Fibroblast of villous mesenchyme (primary cell): ENCODE data around the gene RDH14. TPM values are rescaled to one million over a fixed set of nuclear protein-coding genes. Genes with fewer than 3 reads are reported as not detected.

Experiments
- DNase-seq: peaks from one replicate; pipeline ENCODE4 v3.0.0-alpha.2; 2010; ENCODE audit warnings: low read depth
- H3K4me3 ChIP-seq: 2 replicates; pipeline ENCODE4 v1.5.1; 2011; ENCODE audit warnings: low read depth, mild to moderate bottlenecking, low read length
- small RNA-seq: library from RNA; depleted of rRNA; stranded (forward); fragments of <200 nt; gene quantifications from one replicate; pipeline ENCODE3, GENCODE V24; 2012
- total RNA-seq: library from RNA; depleted of rRNA; stranded (reverse); fragments of >200 nt; gene quantifications from 2 replicates; pipeline ENCODE4 v1.2.3, GENCODE V29; 2012
- TF ChIP-seq, protein P1 (sequence below): IDR thresholded peaks from 2 replicates; pipeline ENCODE4 v1.5.1; 2012; ENCODE audit warnings: low read depth, mild to moderate bottlenecking, low read length; ENCODE audit not compliant: insufficient read depth

RDH14 gene
- total RNA-seq, 1 donor = 17.7 TPM

DNA sequence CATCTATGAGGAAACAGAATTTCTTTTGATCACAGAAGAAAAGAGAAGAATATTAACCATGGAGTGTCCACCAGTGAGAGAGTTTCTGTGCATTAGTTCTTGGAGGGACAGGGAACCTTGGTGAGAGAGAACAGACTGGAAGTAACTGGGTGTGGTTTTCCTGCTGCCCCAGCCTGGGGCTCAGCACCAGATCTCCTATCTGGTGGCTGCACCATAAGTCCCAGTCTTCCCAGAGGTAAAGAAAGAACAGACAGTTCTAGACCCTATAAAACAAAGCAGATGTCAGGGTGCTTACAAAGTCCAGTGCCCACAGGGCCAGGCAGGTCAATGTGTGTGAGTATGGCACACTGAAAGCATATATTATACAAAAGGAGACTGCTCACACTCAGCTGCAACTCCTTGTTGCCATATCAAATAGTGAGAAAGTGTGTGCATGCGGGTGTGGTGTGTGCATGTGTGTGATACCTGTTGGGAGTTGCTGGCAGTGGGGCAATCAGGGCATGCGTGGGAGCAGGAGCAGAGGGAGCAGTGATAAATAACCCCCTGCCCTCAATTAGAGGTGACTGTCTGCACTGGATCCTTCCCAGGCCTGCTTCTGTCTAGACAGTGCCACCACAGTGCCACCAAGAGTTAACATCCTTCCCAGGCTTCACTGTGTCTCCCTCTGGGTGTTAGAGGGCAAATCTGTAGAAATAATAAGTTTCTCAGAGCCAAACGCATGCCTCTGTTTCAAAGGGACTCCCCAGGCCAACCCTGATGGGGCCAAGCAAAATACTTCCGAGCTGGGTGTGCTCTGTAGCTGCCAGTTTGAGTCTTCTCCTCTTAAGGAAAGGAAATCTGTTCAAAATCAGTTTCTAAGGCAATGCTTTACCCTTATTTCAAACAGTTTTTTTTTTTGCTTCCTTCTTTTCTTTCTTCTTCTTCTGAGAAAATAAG lies 45.7 kb downstream of the RDH14 start:
- TF ChIP-seq, protein P1, sequence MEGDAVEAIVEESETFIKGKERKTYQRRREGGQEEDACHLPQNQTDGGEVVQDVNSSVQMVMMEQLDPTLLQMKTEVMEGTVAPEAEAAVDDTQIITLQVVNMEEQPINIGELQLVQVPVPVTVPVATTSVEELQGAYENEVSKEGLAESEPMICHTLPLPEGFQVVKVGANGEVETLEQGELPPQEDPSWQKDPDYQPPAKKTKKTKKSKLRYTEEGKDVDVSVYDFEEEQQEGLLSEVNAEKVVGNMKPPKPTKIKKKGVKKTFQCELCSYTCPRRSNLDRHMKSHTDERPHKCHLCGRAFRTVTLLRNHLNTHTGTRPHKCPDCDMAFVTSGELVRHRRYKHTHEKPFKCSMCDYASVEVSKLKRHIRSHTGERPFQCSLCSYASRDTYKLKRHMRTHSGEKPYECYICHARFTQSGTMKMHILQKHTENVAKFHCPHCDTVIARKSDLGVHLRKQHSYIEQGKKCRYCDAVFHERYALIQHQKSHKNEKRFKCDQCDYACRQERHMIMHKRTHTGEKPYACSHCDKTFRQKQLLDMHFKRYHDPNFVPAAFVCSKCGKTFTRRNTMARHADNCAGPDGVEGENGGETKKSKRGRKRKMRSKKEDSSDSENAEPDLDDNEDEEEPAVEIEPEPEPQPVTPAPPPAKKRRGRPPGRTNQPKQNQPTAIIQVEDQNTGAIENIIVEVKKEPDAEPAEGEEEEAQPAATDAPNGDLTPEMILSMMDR = no peak
- peak; percentile 59 for DNase-seq
- H3K4me3 ChIP-seq = no peak overlapping the region

DNA sequence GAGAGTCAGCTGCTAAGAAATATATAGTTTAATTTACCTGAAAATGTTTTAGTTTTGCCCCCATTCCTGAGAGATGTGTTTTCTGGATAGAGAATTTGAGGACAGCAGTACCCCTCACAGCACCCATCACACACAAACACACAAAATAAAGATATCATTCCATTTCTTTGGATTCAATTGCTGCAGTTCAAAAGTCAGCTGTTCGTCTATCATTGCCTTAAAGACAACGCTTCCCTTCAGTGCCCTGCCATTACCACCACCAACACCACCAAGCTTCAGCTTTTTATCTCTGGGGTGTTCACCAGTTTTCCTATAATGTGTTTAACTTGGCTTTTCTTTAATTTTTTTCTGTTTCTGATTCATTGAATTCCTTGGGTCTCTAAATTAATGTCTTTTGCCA lies 49.7 kb downstream of the RDH14 start:
- no peak for DNase-seq
- H3K4me3 ChIP-seq = no peak overlapping the region
- TF ChIP-seq, protein P1 = no peak

DNA sequence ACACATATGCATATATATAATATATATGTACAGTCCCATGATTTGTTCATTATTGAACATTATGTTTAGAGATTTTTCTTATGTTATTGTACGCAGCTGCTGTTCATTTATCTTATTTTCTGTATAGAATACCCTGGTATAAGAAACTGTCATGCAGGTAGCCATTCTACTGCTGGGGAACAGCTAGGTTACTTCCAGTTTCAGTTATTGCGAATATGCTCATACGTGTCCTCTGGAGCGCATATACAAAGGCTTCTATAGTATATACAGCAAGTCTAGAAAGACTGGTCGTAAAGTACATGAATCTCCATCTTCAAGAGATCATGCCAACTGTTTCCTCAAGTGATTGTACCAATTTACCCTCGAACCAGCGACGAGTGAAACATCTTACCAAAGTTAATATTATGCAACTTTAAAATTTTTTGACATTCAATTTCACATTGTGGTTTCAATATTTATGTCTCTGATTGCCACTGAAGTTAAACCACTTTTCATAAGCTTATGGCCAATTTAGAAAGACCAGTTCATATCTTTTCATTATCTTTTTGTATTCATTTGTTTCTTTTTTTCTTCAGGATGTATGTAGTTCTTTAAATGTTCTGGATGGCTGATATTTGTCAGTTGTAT lies 53.5 kb downstream of the RDH14 start:
- DNase-seq = no peak
- TF ChIP-seq, protein P1 = no peak
- H3K4me3 ChIP-seq = no peak overlapping the region

DNA sequence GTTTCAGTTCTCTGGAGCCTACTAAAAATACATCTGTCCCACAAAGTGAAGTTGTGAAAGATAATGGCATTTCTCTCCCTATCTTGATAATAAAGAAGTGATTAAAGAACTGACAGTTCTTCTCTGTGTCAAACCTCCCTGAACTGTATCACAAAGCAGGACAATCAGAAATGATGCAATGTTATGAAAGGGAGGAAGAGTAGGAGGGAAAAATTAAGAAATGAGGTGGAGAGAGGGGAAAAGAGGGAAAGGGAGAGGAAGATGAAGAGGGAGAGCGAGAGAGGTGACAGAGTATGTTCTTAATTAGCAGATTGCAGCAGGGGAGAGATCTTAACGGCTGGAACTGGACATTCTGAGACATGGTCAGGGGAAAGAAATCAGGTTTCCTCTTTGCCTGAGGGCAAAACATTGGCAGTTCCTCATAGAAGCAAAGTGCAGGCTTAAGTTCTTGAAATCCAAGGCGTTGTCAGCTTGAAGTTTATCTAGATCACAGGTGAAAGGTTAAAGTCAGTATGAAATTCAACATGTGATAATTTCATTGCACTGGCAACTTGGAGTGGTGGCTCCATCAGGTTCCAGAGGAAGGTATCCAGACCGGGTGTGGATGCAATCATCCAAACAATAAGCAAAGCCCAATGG lies 54.6 kb downstream of the RDH14 start:
- H3K4me3 ChIP-seq = no peak overlapping the region
- DNase-seq = no peak
- TF ChIP-seq, protein P1 = no peak

Small RNAs within 50 kb of the gene (small RNA-seq; reads per million reads assigned to genes)
- gene RNU6-1215P = not detected

Other genes starting within 250 kb of the RDH14 start
- gene NT5C1B, start 28.9 kb upstream of the RDH14 start, total RNA-seq = not detected in 2 replicates